Body of pancreas (tissue), 4 donors: ENCODE results near the gene TBC1D9.

Experiments used
- CTCF ChIP-seq, 7 experiments: fragments of 450-650 bp in 4 of 7; fragments of 200-600 bp in 3 of 7; sonication (generic) in 3 of 7; IDR thresholded peaks; one replicate each; pipeline ENCODE4 v1.5.1; 2016 to 2019; ENCODE audit warnings: antibody characterized with exemption in 7 of 7
- POLR2A ChIP-seq, 3 donors: fragments of 450-650 bp; IDR thresholded peaks; one replicate each; pipeline ENCODE4 v1.6.1; 2016; ENCODE audit warnings: antibody characterized with exemption in 3 of 3, mild to moderate bottlenecking in 2 of 3

DNA sequence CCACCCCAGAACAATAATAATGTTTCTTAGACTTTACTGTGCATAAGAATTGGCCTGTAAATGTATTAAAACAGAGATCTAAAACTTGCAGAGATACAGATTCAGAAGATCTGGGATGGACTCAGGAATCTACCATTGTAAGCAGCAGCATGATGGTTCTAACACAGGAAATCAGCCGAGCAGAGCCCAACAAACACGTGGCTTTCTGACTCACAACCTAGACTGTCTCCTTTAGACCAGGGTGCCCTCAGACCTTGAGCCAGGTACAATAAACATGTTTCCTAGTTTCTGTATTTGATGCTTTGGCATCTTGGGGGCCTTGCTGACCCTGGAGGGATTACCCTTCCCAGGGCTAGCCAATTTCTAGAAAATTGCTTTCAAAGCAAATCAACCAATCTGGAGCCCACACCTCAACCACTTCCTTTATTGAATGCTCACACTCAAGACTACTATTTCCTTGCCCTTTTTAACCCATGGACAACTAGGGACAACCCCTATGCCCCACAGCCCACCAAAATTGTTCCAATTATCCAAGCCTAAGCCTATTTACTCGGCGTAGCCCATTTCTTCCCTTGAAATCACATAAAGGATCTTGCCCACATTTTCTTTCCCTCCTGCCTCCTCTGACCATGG, 80.5 kb downstream of the TBC1D9 start:
- TF ChIP-seq POLR2A (IDR thresholded peaks at IDR 0.05) (no peak), CTCF (IDR thresholded peaks at IDR 0.05) (no peak)
